Measurements from ENCODE around the gene MGAT5B. TPM values are rescaled to one million over a fixed set of nuclear protein-coding genes. Genes with fewer than 3 reads are reported as not detected.
A peak's percentile ranks its signal among the peaks of the same experiment; 100 is the strongest.

MGAT5B gene
- total RNA-seq, 6 experiments from 2014 or later: 1.5 to 2.3 (median 1.8) TPM

DNA sequence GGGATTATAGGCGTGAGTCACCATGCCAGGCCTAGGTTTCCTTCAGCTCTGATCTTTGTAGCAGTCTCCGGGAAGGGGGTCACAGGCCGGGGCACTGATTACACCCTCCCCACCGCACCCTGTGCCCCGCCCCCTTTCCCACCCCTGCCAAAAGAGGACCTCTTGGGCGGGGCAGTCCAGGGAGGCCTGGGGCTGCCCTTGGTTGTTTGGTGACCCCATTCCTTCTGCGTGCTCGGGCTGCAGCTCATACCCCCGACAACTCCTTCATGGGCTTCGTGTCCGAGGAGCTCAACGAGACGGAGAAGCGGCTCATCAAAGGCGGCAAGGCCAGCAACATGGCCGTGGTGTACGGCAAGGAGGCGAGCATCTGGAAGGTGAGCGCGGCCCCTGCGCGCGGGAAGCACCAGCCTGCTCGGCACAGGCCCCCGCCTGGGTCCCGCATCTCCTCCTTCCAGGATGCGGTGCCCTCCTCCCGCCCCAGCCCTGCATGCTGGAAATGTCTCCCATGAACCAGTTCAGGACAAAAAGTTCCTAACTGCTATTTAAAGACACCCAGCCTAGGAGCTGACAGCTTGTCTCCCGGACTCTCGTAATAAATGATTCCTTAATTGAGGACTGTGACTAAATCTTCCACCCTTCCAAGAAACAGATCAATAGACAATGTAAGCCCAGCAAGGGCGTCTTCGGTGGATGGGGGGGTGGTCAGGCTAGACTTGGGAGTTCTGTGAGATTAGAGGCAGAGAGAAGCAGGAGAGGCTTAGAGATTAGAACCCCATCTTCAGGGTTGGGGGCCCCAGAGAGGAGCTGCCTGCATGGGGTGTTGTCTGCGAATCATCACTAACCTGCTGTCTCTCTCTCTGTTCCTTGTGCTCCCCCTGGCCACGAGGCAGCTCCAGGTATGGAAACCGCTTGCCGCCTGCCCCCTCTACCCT lies 64.5 kb downstream of the MGAT5B start:
- TF ChIP-seq, protein P1, sequence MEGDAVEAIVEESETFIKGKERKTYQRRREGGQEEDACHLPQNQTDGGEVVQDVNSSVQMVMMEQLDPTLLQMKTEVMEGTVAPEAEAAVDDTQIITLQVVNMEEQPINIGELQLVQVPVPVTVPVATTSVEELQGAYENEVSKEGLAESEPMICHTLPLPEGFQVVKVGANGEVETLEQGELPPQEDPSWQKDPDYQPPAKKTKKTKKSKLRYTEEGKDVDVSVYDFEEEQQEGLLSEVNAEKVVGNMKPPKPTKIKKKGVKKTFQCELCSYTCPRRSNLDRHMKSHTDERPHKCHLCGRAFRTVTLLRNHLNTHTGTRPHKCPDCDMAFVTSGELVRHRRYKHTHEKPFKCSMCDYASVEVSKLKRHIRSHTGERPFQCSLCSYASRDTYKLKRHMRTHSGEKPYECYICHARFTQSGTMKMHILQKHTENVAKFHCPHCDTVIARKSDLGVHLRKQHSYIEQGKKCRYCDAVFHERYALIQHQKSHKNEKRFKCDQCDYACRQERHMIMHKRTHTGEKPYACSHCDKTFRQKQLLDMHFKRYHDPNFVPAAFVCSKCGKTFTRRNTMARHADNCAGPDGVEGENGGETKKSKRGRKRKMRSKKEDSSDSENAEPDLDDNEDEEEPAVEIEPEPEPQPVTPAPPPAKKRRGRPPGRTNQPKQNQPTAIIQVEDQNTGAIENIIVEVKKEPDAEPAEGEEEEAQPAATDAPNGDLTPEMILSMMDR (IDR thresholded peaks at IDR 0.05): no peak
- DNase-seq: no peak
- Mint-ChIP-seq H3K9me3 (no peaks in the 10 kb centered on the region), H3K4me1 (ENCODE audit: low read depth) (peaks cover 18% of the 10 kb centered on the region), H3K27me3 (ENCODE audit: insufficient read depth) (peaks cover 37% of the 10 kb centered on the region), H3K36me3 (ENCODE audit: low read depth) (no peaks in the 10 kb centered on the region), H3K27ac (no peak overlapping the region), H3K4me3 (no peak overlapping the region)

DNA sequence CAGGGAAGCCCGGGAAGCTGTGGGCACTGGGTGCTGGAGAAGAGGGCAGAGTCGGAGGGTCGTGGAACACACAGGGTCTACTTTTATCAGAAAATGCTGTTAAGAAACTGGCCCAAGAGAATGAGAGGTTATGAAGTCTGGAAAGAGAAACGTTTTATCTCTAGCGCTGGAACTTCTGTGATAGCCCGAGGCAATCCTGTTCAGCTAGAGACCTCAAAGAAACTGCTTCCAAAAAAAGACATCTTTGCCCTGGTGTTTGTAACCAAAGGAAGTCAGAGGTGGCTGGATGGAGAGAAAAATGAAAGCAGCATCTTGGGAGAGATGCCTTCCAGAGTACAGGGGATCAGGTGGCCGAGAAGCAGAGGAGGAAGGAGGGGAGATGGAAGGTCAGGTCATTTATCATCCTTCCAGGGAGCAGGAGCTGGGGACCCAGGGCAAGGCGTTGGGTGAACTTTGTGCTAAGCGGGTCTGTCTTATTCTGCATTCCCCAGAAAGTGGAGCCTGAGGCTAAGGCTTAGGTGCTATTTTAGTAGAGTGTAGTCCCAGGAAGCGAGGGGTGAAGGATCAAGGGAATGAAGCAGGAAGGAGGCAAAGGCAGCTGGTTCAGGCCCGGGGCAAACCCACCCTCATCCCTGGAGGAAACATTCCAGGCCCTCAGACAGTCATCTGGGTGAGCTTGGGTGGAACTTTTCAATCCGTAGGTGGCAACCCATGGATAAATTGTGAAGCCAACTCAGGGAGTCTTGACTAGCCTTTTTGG lies 66.5 kb downstream of the MGAT5B start:
- Mint-ChIP-seq H3K27ac (peak overlapping the region; percentile 4; the same call in 1 of the 2 replicates), H3K27me3 (ENCODE audit: insufficient read depth) (peaks cover 32% of the 10 kb centered on the region), H3K36me3 (ENCODE audit: low read depth) (no peaks in the 10 kb centered on the region), H3K4me1 (ENCODE audit: low read depth) (peaks cover 18% of the 10 kb centered on the region), H3K9me3 (no peaks in the 10 kb centered on the region), H3K4me3 (peak overlapping the region; percentile 16; the same call in 1 of the 2 replicates)
- TF ChIP-seq, protein P1 (IDR thresholded peaks at IDR 0.05): no peak
- DNase-seq: no peak

DNA sequence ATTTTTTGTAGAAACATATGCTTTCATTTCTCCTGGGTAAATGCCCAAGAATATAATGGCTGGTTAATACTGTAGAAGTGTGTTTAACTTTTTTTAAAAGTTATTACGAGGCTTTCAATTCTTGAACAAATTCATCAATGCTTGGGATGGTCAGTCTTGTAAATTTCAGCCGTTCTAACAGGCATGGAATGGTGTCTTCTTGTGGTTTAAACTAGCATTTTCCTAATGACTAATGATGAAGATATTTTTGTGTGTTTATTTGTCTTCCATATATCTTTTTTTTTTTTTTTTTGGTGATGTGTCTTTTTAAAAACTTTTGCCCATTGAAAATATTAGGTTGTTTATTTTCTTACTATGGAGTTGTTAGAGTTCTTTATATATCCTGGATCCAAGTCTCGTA lies 67.1 kb downstream of the MGAT5B start:
- Mint-ChIP-seq H3K27me3 (ENCODE audit: insufficient read depth) (peaks cover 28% of the 10 kb centered on the region), H3K27ac (no peak overlapping the region)
- peak; percentile 56 for DNase-seq

DNA sequence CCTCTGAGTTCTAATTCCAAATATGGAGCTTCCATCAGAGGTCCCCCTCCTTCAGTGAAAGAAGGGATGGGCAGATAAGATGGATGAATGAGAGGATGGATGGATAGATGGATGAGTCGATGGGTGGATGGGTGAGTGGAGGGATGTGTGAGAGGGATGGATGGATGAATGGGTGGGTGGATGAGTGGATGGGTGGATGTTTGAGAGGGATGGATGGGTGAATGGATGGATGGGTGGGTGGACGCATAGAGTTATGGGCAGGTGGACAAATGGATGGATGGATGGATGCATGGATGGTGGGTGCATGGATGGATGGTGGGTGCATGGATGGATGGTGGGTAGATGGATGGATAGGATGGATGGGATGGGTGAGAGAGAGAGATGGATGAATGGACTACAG lies 69.0 kb downstream of the MGAT5B start:
- Mint-ChIP-seq H3K36me3 (ENCODE audit: low read depth) (no peaks in the 10 kb centered on the region), H3K27ac (no peak overlapping the region), H3K4me1 (ENCODE audit: low read depth) (peaks cover 18% of the 10 kb centered on the region), H3K27me3 (ENCODE audit: insufficient read depth) (peaks cover 25% of the 10 kb centered on the region), H3K4me3 (no peak overlapping the region), H3K9me3 (no peaks in the 10 kb centered on the region)
- TF ChIP-seq, protein P1 (IDR thresholded peaks at IDR 0.05): no peak
- DNase-seq: no peak

More for the DNA sequence above, 67.1 kb downstream of the MGAT5B start:
- no peak overlapping the region for H3K4me3 Mint-ChIP-seq
- H3K4me1 Mint-ChIP-seq (ENCODE audit: low read depth): peaks cover 18% of the 10 kb centered on the region
- H3K9me3 Mint-ChIP-seq: no peaks in the 10 kb centered on the region
- TF ChIP-seq, protein P1 (IDR thresholded peaks at IDR 0.05): no peak
- H3K36me3 Mint-ChIP-seq (ENCODE audit: low read depth): no peaks in the 10 kb centered on the region

DNA sequence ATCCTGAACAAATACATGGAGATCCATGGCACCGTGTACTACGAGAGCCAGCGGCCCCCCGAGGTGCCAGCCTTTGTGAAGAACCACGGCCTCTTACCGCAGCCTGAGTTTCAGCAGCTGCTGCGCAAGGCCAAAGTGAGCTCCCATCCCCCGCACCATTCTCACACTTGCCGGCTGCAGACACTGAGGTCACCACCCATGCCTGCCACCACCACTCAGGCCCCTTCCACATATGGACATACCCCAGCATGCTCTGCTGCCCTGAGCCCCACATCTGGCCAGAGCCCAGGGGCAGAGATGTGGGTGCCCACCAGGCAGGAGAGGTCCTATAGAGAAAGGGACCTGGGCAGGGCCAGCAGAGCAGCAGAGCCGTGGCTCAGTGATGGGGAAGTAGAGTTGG lies 69.8 kb downstream of the MGAT5B start:
- Mint-ChIP-seq H3K36me3 (ENCODE audit: low read depth) (no peaks in the 10 kb centered on the region), H3K9me3 (no peaks in the 10 kb centered on the region), H3K27ac (no peak overlapping the region), H3K4me3 (no peak overlapping the region), H3K4me1 (ENCODE audit: low read depth) (peaks cover 18% of the 10 kb centered on the region), H3K27me3 (ENCODE audit: insufficient read depth) (peaks cover 22% of the 10 kb centered on the region)
- no peak for DNase-seq
- TF ChIP-seq, protein P1 (IDR thresholded peaks at IDR 0.05): no peak

All from HFFc6 (cell line).